ENCODE measurements around the gene NARS2. TPM values are rescaled to one million over a fixed set of nuclear protein-coding genes. Genes with fewer than 3 reads are reported as not detected.

NARS2 gene
- total and polyA plus RNA-seq, 9 of the 15 experiments (the other 6 are each of a cell fraction or from before 2014, with no cell fraction given), result 26.8 to 48.0 (median 34.2) TPM

- TF ChIP-seq KAT7 (CRISPR knock-in tag; IDR thresholded peaks at IDR 0.05; ENCODE audit: borderline replicate concordance) (peak; percentile 96), POLR2AphosphoS2 (IDR thresholded peaks at IDR 0.05; ENCODE audit: low read length) (no peak), XRCC5 (IDR thresholded peaks at IDR 0.05; ENCODE audit: low read depth, low read length) (no peak), ATF7 (IDR thresholded peaks at IDR 0.05) (peak; percentile 98), USF2 (CRISPR knock-in tag; IDR thresholded peaks at IDR 0.05) (no peak), MEF2A (IDR thresholded peaks at IDR 0.05; ENCODE audit: control insufficient read depth, low read depth, low read length) (no peak), NFXL1 (CRISPR knock-in tag; IDR thresholded peaks at IDR 0.05) (no peak), MCM7 (IDR thresholded peaks at IDR 0.05) (no peak), ETV1 (tag; conservative IDR thresholded peaks at IDR 0.05; ENCODE audit: low read depth) (peak; percentile 18), HDAC1 (IDR thresholded peaks at IDR 0.05) (peak in 1 of 2 experiments; percentile 94; a peak in 2 of 4 replicates), RBFOX2 (IDR thresholded peaks at IDR 0.05; ENCODE audit: low read depth, low read length) (peak; percentile 89), ZNF263 (CRISPR knock-in tag; IDR thresholded peaks at IDR 0.05; ENCODE audit: borderline replicate concordance) (no peak; the same call in 1 of the 2 replicates), HMGN3 (IDR thresholded peaks at IDR 0.05; ENCODE audit: borderline replicate concordance, extremely low read depth, insufficient read length, low read depth, low read length) (no peak), FOS (IDR thresholded peaks at IDR 0.05; ENCODE audit: extremely low read depth, insufficient read length) (no peak), CTBP1 (IDR thresholded peaks at IDR 0.05; ENCODE audit: borderline replicate concordance) (no peak; the same call in 1 of the 2 replicates), CXXC5 (CRISPR knock-in tag; IDR thresholded peaks at IDR 0.05) (peak; percentile 85), HDAC3 (IDR thresholded peaks at IDR 0.05; ENCODE audit: borderline replicate concordance, partially characterized antibody) (no peak), ZKSCAN8 (CRISPR knock-in tag; IDR thresholded peaks at IDR 0.05) (no peak), SLC30A9 (CRISPR knock-in tag; IDR thresholded peaks at IDR 0.05) (no peak), NUFIP1 (IDR thresholded peaks at IDR 0.05; ENCODE audit: partially characterized antibody) (no peak), PHF20 (IDR thresholded peaks at IDR 0.05; ENCODE audit: partially characterized antibody) (peak; percentile 71), ZBTB7A (IDR thresholded peaks at IDR 0.05; ENCODE audit: borderline replicate concordance, control insufficient read depth, low read depth, low read length) (peak; percentile 64; the same call in 1 of the 2 replicates), GABPB2 (CRISPR knock-in tag; conservative IDR thresholded peaks at IDR 0.05) (no peak), TAF7 (tag; IDR thresholded peaks at IDR 0.05) (no peak), ETS2 (tag; IDR thresholded peaks at IDR 0.05; ENCODE audit: borderline replicate concordance, poor library complexity, severe bottlenecking) (no peak), ZNF445 (CRISPR knock-in tag; IDR thresholded peaks at IDR 0.05; ENCODE audit: low read depth) (no peak), MEF2D (tag; conservative IDR thresholded peaks at IDR 0.05; ENCODE audit: low read depth) (no peak)
- TF ChIP-seq, protein P1, sequence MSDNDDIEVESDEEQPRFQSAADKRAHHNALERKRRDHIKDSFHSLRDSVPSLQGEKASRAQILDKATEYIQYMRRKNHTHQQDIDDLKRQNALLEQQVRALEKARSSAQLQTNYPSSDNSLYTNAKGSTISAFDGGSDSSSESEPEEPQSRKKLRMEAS (CRISPR knock-in tag; IDR thresholded peaks at IDR 0.05), result peak; percentile 93
These were observed at the start of gene NARS2 (continued) for GRCh38 chr11:78574386-78575381.

All from K562 (cell line).